GM19043 (cell line): ENCODE data around the gene C3orf38.
"Not testable (repeated sequence)": the region's sequence is repeated elsewhere in the genome, so short reads cannot be mapped to it uniquely, and the experiment has no call there.

Source experiments
- ATAC-seq: cut with Tn5 transposase; IDR thresholded peaks from one replicate; pipeline ENCODE4 v1.9.1; 2021; ENCODE audit warnings: low read depth; ENCODE audit not compliant: unreplicated experiment

C3orf38 gene

DNA sequence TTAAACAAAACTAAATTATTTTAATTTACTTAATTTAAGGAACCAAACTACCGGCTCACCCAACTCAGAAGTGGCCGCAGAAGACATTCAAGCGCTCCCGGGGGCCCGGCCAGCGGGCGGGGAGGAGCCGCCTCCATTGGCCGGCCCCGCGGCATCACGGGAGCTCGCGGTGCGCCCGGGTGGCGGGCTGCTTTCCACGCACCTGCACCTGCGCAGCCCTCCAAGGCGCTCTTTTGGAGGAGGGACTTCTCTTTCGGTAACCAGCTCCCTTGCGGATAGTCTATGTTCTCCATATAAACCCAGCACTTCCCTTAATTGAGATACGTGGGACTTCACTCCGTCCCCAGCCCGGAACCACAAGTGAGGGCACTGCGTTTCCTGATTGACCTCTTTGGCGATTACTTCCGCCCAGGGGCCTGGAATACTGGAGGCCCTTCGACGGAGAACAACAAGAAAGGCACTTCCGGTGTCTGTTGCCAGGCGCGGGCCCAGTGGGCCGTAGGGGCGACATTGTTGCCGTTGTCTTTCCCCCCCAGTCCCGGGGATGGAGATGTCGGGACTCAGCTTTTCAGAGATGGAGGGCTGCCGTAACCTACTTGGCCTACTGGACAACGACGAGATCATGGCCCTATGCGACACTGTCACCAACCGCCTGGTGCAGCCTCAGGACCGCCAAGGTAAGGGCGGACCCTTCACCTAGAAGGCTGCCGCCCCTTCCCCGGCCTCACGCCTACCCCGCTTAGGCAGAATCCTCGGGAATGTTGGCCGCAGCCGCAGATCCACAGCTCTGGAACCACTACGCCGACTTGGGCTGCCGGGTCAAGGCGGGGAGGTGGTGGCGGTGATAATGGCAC is at the start of gene C3orf38:
TSS of gene C3orf38 (plus strand) at position 451 of the 854 bp plus-strand sequence. CDS start at position 545, 94 bp downstream.
- peak; percentile 72 for ATAC-seq

DNA sequence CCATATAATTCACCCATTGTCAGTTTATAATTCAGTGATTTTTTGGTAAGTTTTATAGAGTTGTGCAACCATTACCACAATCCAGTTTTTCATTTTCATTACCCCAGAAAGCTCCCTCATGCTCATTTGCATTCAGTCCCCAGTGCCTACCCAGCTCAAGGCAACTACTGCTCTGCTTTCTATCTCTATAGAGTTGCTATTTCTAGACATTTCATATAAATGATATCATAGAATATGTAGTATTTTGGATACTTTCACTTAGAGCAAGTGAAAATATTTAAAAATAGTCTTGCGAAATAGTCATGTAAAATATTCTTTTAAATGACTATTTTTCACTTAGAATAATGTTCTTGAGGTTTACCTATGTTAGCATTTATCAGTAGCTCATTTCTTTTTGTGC is 48.6 kb upstream of the C3orf38 start:
- ATAC-seq: peak; percentile 70

- ATAC-seq: no peak
These were observed 44.4 kb upstream of the C3orf38 start for GRCh38 chr3:88105325-88105724.

- ATAC-seq: no peak
These were observed 37.5 kb upstream of the C3orf38 start for GRCh38 chr3:88112289-88112688.

- peak; percentile 91 for ATAC-seq
These were observed 36.2 kb upstream of the C3orf38 start for GRCh38 chr3:88113311-88114162.

DNA sequence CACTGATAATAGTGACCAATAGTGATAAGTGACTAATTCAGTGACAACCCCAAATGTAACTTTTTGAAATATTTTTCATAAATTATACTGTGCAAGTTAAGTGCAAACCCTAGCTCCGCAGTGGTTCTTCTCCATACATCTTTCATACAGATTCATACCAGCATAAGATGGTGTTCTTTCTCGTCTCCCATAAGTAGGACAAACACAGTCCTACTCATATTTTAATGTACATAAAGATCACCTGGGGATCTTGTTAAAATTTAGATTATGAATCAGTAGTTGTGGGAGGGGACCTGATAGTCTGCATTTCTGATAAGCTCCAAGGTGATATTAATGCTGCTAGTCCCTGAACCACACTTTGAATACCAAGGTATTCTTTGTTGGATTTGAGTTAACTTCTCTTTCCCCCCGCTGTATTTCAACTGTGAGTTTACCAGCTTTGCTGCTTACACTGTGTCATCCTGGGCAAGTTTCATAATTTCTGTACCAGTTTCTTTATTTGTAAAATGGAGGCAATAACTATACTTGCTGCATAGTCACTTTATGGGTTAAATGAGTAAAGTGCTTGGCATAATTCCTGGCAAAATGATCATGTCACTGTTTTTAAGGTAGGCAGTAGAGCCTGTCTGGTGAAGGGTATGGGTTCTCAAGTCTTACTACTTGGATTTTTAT is 34.7 kb upstream of the C3orf38 start:
- no peak for ATAC-seq

GRCh38 chr3:88117683-88118082 is 32.1 kb upstream of the C3orf38 start:
- ATAC-seq: no peak

DNA sequence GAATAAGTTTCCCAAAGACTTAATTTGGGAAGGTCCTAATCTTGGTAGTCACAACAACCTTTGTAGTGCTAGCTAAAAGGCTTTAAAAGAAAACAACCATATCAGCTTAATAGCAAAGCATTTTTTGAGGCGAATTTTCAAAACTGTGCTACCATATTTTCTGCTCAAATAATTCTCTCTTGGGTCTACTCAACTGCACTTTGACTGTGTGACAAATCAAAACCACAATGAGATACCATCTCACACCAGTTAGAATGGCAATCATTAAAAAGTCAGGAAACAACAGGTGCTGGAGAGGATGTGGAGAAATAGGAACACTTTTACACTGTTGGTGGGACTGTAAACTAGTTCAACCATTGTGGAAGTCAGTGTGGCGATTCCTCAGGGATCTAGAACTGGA is 31.2 kb upstream of the C3orf38 start:
- not testable (repeated sequence) for ATAC-seq

DNA sequence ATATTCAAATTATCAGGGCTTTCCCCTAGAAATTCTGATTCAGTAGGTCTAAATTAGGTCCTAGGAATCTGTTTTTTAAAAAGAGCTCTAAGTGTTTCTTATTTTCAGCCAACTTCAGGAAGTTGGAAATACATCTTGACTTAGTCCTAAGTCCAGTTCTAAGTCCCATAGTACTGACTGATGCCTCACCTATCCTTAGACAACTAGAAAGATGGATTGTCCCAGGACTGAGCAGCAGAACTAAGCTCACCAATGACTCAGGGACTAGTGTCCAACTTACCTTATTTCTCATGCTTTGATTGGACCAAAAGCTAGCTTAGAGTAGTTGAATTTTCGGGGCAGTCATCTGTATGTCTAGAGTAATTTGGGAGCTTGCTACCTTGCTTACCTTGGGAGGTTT is 26.2 kb upstream of the C3orf38 start:
- no peak for ATAC-seq

DNA sequence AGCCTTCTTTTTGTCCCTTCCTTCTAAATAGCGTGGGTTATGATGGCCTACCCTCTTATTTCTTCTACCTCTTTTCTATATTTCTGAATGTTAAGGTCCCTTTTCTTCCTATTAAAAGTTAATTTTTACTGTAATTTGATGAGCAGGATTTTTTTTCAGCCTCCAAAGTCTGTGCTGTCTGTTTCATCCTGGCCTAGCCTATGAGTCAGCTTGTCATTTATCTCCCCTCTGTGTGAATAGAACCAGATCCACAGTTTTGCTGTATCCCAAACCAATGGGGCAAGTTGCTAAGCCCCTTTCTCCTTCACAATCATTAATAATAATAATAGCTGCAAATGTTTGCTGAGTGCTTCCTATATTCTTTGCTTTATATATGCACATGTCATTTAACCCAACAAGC is 18.1 kb upstream of the C3orf38 start:
- ATAC-seq: no peak

DNA sequence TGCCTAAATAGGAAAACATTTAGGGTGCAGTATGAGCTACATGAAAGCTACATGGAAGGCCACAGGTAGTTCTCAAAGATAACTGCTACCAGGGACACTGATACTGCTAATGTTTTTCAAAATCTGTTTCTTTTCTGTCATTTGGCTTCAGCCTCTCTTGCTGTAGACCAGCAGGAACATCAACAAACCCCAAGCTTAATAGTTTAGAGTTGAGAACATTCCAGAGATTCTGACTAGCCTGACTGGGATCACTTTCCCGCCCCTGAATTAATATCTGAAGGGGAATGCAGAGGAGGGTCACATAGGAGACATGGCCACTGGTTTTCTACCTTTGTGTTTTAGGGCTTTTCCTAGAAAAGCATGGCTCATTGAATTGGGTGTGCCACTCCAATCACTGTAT is 16.9 kb upstream of the C3orf38 start:
- no peak for ATAC-seq

DNA sequence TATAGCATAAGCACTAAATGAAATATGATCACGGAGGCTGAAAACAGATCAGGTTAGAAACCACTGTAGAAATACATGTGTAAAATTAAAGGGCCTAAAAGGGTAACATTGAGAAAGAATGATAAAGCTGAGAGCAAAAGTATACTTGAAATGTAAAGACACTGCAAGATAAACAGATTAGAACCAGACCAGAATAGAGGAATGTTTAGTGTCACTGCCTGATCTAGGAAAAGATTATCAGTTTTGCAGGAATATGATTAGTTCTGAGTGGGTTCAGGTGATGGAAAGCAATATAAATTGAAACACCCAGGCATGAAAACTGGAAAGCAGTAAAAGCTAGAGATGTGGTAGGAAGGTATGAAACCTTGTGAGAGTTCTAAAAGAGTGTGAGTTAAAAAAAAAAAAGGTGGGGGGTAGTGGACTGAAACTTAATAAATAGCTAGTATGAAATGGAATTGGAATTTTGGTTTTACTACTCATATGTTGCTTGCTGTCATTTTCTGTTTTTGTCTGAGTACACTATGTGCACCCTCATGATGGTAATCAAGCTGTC is 16.0 kb upstream of the C3orf38 start:
- ATAC-seq: no peak

DNA sequence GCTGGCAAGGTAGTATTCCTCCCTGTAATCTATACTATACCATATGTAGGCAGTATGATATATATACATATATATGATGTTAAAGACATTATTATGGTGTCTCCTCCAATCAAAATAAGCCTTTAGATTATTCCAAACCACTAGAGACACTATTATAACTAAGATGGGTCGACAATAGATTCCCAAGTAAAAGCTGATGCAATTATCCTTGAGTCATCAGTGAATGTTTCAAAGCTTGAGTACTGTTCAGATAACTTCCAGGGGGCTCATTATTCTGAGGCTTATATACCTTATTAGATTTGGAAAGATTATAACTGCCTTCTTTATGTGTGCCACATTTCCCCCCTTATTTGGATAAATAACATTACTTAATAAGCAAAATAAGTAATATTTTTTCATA is 11.9 kb upstream of the C3orf38 start:
- no peak for ATAC-seq

- peak; percentile 9 for ATAC-seq
These were observed 8.2 kb upstream of the C3orf38 start for GRCh38 chr3:88141458-88142083.

GRCh38 chr3:88142094-88142624 is 7.6 kb upstream of the C3orf38 start:
- ATAC-seq: peak; percentile 53

DNA sequence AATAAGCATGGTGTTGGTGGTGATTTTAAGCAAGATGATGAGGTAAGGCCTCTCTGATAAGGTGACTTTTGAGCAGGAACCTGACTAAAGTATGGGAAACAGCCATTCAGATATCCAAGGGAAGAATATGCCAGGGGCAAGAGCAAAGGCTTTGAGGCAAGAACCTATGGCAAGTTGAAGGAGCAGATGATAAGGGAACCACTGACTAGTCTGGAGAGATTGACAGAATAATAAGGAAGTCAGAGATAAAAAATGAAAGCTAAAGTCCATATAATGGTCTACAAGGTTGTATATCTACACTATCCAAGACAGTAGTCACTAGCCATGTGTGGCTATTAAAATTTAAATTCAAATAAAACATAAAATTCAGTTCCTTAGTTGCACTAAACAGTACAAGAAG is 2.5 kb upstream of the C3orf38 start:
- no peak for ATAC-seq

GRCh38 chr3:88148651-88149050 is 1.1 kb upstream of the C3orf38 start:
- no peak for ATAC-seq

- peak; percentile 8 for ATAC-seq
These were observed 654 bp upstream of the C3orf38 start for GRCh38 chr3:88149101-88149508.

- no peak for ATAC-seq
These were observed 612 bp downstream of the C3orf38 start for GRCh38 chr3:88150371-88150770.

GRCh38 chr3:88150806-88151205 is 1.0 kb downstream of the C3orf38 start:
- ATAC-seq: no peak
